ENCODE measurements around the gene PGM2.

PGM2 gene

DNA sequence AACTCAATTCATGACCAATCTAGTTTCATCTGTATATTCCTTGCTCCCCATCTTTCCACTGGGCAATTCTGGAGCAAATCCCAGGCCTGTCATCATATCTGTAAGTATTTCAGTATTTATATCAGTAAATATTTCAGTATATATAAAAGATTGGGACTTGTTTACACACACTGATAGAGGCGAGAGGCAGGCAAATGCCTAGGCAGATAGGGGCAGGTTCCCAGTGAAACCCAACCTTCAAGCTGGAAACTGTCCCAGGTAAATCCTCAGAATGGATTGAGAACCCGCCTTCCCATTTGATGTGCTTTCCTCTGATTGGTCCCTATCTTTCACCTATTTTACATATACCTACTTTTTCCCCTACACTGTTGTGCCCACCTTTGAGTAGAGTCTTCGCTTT is 40.6 kb downstream of the PGM2 start:
- no peak for FAIRE-seq

DNA sequence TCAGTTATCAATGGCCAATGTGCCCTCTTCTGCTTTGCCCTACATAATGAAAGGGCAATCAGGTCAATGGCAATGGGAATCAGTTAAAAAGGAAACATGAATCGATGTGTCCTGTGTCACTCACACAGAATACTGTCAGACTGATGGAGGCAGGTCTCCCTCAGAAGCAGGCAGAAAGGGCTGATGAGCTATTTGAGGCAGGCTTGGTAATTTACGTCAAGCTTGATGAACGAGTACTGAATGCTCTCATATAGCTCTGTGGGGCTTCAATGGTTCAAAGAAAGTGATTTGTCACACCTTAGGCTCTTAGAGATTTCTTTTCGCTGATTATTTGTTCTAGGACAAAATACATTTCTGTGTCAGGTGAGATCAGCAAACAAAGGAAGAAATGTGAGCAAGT is 41.8 kb downstream of the PGM2 start:
- no peak for FAIRE-seq

DNA sequence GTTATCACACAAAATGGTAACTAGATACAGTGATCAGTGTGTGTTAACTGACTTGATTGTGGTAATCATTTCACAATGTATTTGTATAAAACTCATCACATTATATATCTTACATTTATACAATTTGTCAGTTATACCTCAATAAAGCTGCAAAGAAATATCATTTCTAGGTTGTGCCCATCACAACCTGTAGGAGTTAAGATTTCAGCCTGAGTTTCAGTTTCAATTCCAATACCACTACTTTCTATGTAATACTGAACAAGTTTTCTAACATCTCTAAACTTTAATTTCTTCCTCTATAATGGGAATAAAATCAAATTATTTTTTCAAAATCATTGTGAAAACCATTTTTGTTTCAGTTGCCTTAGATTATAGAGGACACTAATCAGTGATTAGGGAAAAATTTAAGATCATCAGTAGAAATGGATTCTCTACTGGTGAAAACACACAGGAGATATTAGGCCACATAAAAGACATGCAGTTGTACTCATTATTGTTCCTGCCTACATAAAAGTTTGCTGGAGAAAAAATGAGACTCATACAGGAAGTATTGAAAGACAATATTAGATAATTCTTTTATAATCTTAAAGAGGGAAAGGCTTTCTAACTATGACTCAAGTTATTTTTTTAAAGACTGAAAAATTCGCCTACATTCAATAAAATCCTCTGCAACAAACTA is 46.0 kb downstream of the PGM2 start:
- FAIRE-seq: no peak

DNA sequence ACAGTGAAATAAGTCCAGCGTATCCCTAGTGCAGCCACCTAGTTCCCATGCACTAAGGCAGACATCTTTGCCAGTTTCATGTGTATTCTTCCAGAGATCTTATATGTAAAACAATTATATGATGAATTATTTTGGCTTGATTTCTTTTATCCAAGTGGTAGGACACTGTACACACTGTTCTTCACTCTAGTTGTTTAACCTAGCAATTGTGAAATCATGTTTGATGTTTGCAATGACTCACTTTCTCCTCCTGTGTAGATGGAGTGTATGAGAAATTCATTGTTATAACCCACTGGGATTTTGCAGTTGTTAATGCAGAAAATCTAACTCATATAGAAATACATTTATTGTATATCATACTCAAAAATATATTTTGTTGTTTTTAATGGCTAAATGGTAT is 46.9 kb downstream of the PGM2 start:
- no peak for FAIRE-seq

DNA sequence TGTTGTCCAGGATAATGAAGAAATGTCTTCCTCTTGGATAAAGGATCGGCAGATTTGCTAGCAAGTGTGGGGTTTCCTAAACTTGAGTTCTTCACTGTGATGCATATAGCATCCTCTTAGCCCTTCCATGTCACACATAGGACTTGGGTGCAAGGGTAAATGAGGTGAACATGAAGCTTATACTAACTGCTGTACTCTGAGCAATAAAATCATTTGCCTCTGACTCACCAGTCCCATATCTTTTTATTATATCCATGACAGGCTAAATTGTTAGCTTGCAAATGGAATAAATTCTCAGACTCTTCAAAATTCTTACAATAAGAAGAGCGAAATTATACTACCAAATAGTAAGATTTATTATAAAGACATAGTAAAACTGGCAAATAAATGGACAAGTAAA is 49.7 kb downstream of the PGM2 start:
- no peak for FAIRE-seq

DNA sequence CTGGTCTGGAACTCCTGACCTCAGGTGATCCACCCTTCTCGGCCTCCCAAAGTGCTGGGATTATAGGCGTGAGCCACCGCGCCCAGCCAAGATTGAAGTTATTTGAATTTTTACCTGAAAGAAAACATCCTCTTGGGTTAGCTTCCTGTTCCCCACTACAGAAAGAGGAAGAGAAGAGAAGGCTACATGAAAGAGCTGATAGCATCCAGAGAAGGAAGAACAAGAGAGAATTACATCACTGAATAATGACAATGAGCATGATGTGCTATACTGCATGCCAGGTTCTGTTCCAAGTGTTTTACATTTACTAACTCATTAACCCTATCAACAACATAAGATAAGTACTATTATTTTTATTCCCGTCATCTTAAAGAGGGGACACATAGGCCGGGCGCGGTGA is 52.9 kb downstream of the PGM2 start:
- FAIRE-seq: no peak

DNA sequence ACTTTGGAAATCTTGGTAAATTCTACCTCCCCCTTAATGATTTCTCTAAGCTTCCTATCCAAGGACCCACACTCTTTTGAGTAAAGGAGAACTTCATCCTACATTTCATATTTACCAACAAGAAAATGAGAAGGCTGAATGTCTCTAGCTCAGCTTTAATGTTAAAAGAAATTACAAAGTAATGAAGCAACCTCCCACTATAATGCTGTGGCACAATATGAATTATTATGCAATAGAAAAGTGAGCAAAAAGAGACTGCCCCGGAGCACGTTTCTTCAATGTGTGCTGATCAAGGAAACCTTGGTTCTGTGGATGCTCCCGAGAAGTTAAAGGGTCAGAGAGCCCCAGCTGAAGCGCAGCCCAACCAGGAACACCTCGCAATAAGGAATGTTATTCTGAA is 55.3 kb downstream of the PGM2 start:
- no peak for FAIRE-seq

DNA sequence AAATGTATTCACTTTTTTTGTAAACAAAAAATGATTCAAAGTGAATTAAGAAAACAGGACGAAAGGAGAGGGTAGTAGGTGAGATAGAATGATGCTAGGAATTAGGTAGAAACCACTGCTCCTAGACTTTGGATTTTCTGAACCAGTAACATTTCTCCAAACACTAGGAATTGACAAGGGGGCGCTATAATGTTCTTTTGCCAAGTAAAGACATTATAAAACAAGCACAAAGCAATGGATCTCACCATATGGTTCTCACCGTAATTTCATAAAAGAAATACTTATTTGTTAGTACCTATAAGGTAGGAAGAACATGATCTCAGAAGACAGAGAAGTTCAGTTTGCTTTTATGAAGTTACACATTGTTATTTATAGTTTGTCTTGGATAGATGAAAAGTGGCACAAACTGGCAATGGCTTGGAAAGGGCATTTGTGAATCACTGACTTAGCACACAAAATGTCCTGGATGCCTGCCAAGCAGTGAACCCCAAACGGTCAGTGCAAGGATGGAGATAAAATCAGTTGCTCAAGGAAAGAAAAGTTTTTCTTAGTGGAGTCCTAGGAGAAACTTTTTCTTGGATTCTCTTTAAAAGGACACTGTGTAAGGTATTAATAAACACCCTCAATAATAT is 56.3 kb downstream of the PGM2 start:
- FAIRE-seq: no peak

DNA sequence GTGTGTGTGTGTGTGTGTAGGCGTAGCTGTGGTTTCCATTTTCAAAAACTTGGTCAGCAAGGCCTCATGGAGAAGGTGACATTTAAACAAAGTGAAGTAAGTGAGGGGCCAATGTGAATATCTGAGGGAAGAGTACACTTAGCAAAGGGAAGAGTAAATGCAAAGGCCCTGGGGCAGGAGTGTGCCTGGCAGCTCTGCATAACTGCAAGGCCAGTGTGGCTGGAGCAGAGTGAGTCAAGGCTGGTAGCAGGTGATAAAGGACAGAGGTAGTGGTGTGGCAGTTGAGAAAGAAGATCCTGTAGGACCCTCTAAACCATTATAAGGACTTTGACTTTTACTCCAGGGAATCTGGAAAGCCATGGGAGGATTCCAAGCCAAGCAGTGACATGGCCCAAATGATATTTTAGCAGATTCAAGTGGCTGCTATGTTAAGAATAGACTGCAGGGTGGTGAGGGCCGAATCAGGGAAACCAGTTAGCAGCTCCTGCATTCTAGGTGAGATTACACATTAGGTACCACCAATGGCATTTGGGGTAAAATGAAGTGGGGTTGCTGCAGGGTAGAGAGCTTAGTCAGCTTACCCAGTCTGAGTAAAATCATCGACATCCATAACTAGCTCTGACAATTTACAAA is 58.5 kb downstream of the PGM2 start:
- no peak for FAIRE-seq

DNA sequence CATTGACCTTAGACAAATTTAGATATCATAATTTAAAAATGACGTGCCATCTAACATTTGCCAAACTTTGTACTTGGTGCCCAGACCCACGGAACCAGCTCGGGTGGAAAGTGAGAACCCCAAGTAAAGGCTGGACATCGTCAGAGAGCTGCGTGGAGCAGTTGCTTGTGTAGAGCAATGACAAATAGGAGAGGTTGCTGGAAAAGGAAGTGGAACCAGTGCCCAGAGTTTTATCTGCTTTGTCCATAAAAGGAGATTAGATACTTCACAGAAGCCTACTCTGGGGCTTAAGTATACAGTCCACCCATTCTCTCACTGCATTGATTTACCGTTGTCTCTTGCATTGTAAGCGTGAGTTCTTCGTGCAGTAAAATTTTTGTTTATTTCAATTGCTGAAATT is 59.0 kb downstream of the PGM2 start:
- no peak for FAIRE-seq

DNA sequence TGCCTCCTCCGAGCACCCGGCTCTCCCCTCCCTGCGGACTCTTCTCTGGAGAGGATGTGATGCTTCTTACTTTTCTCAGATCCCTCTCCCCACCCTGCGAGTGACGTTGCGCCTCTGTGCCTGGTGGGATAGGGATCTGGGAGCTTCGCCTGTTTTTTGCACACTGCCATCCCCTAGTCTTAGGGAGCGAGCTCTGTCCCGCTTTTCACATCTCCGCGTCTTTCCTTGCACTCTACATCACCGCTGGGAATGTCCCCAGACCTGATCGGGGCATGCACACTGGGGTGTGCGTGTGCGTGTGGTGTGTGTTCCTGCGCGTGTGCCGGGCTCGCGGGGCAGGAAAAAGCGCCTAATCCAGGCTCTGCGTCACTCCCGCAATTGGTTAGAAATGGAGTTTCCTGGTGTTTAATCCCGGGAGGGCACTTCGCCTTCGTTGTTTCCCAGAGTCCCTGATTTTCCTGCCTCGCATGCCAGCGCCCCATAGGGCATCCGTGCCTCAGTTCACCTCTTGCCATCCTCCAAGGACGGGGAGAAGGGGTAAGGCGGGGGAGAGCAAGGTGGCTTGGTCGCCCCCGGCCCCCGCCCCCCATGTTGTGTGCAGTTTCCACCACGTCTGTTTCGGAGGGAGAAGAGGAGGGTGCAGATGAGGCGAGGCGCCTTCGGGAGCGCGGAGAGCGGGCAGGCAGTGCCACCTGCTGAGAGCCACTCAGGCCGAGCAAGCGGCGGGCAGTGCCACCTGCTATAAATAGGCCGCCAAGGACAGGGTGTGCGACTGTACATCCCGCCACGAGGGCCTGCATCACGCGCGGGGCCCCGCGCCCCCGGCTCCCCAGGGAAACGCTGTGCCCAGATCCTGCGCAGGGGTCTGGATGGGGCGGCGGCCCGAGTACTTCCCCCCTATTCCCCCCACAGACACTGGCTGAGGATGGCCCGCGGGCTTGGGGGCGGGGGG is 63.6 kb downstream of the PGM2 start:
- no peak for FAIRE-seq

DNA sequence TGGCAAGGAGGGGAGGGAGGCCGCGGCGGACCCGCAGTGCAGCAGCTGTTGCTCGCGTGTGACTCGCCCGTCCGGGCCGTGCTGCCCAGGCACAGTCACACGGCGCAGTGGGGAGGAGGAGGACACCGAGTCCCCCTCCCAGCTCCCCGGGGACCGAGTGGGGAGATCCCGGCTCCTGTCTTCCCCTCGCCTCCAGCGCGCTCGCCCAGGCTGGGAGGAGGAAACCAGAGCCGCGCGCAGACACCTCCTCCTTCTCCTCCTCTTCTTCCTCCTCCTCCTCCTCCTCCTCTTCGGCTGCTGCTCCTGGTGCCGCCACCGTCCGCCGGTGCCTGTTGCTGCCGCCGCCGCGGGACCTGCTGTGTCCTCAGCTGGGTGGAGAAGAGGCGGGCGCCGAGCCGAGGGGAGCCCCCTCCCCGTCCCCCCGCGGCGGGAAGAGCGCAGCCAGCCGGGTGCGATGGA is 64.3 kb downstream of the PGM2 start, which contains the start of gene TBC1D1:
TSS of gene TBC1D1 (plus strand) at position 284 of the 459 bp plus-strand sequence. CDS start 11,012 bp downstream, outside the sequence.
- no peak for FAIRE-seq

DNA sequence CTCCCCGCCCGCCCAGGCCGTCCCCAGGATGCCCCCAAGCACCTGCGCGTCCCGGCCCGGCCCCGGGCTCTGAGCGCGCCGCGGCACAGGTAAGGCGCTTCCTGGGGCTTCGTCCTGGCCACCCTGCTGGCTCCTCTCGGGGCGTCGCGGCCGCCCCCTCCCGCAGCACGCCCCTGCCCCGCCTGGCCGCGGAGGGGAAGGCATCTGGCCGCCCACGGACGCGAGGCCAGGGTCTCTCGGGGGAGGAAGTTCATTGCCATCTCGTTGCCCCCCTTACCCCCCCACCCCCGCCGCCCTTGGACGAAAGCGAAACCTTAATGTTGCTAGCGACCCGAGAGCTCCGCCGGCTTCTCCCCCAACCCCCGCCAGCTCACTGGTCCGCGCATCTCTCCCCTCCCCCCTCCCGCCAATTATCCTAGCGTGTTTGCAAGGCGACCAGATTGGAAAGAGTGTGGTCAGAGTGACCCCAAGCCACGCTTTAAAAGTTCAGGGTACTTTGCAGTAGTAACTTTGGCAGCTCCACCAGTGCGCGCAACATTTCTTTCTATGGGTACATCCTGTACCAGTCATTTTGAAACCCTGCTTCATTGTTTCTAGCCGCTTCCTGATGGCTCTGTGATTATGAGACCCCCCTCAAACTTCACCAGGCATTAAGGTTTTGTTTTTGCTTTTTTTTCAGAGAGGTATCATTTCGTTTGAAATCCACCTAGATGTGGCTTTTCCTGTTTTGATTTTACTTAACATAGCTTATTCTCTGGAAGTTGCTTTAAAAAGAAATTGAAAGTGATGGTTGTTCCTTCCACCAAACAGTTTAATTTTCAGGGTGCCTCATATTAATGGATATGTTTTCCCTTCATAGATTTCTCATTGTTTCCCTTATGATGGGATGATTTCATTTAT is 65.0 kb downstream of the PGM2 start:
- FAIRE-seq: no peak

DNA sequence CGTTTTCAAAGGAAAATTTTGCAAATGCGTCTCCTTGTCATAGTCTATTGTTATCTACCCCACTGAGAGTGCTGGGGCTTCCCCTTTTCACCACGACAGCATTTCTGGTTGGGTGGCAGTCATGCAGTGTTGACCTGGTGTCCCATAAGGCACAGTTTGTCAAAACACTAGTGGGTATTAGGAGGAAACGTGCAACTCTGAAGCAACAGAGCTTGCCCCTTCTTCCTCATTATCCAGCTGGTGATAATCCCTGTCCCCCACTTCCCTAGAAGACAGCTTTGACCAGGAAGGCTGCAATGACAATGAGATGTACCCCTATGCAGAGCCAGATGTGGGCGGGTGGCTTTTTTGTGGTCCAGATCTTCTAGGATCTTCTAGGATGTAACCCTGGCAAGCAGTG is 66.2 kb downstream of the PGM2 start:
- FAIRE-seq: no peak

DNA sequence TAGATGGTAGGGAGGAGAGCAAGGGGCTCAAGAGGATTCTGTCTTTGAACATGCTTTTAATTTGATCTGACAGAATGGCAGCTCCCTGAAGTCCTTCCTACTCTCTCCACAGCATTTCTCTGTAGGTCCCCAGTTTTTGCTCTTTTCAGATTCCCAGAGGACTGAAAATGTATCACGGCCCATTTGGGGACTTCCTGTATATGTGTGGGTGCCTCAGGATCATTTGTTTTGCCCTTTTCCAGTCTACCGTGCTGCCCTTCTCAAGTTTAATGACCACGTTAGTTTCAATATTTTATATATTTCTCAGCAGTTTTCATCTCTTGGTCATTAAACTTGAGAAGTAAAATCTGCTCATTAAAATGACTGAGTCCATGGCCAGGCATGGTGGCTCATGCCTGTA is 66.7 kb downstream of the PGM2 start:
- no peak for FAIRE-seq

DNA sequence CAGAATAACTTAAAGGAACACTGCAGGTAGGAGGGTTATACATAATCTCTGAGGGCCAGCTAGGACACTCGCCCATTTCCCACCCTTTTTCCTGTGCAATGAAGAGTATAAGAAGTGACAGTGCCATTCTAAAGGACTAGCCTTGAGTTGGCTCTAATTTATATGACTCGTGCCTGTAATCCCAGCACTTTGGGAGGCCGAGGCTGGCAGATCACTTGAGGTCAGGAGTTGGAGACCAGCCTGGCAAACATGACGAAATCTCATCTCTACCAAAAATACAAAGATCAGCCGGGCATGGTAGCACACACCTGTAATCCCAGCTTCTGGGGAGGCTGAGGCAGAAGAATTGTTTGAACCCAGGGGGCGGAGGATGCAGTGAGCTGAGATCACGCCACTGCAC is 68.8 kb downstream of the PGM2 start:
- no peak for FAIRE-seq

DNA sequence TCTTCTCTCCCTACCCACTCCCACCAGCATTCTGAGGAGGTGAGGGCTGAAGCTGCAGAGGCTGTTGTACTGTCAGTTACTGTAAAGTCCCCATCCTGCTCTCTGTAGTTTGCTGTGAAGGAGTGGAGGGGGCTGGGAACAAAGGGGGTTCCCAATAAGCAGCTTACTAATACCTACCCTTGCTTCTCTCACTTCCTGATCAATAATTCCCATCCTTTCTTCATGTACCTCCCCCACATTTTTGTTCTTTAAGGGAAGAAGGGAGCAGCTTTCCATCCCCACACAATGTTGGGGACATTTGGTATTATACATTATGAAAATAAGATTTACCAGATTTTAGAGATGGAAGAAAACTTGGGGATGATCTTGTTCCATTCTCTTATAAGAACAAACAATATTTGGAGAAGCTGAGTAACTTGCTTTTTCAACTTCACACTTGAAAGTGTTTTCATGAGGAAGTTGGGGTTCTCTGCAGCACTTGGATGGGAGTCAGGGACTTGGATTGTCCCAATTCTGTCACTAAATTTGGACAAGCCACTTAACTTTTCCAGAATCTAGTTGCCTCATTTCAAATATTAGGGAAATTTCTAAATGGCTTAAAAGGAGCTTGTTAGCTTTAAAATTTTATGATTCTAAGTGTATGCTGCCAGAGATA is 69.8 kb downstream of the PGM2 start:
- no peak for FAIRE-seq

DNA sequence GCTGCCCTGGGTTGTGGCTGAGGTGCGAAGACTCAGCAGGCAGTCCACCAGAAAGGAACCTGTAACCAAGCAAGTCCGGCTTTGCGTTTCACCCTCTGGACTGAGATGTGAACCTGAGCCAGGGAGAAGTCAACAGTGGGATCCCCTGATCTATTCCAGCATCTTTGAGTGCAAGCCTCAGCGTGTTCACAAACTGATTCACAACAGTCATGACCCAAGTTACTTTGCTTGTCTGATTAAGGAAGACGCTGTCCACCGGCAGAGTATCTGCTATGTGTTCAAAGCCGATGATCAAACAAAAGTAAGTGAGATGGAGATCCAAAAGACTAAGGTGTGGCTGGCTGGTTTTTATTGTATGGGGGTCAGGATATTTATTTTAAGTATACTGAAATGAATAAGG is 75.7 kb downstream of the PGM2 start:
- FAIRE-seq: no peak

DNA sequence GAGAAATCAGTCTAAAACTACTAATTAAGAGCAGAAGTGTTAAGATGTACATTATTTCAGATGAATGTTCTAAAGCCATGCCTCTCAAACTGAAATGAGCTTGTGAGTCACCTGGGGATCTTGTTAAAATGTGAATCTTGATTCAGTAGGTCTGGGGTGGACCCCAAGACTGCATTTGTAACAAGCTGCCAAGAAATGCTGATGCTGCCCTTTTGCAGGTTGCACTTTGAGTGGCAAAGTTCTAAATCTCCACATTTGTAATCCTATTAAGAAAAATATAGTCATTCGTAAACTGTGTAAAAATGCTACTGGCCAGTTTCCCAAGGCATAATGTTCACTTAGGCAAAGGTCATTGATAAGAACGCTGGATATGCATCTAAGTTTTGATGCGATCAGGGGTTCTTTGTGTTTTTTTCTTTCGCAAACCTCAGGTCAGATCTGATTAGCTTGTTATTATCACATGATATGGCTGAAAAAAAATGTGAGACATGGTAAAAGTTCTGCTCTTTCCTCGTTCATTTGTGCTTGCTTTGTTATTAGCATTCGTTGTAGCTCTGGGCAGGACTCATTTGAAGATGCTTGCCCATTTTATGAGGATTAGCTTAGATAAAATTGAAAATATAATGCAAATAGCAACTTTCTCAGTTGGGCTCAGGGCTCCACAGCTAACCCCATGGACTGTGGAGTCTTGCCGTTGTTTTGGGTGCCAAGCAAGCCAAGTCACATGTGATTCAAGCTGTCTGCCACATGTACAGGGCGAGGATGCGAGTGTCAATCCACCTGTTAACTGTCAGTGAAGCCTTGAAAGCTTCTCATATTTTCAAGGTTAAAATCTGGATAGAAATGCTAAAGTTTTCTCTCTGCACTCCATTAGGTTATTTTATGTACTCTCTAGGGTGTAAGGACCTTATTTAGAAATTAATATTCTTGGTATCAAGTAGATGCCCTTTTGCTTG is 76.5 kb downstream of the PGM2 start:
- no peak for FAIRE-seq

DNA sequence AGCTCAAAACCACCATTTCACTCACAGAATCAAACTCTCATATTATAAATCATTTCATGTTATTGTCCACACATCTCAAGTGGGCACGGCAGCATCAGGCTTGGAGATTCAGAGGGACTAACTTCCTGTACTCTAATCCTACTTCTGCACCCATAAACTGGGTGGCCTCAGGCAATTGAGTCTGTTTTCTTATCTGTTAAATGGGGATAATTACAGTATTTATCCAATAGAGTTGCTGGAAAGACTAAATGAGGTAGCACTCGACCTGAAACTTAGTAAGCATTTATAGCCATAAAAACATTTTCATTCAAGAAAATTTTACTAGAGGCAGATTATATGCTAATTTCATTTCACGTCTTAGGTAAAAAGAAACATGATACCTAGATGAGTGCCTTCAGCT is 77.4 kb downstream of the PGM2 start:
- no peak for FAIRE-seq

All from TTC549 (cell line).